ENCODE data around the gene DNER.

DNER gene

GRCh38 chr2:229652796-229653195 is 61.6 kb downstream of the DNER start:
- CTCF ChIA-PET = no interaction called here
- TF ChIP-seq CTCF (IDR thresholded peaks at IDR 0.05; ENCODE audit: insufficient read depth, low read length, missing control alignments) = no peak
- POLR2A ChIA-PET = no interaction called here
- no peak for DNase-seq (ENCODE audit: low read depth, low spot score)
- H3K4me3 ChIP-seq (ENCODE audit: low read depth, low read length) = no peak overlapping the region

- DNase-seq (ENCODE audit: low read depth, low spot score) = no peak
- POLR2A ChIA-PET = no interaction called here
- CTCF ChIA-PET = no interaction called here
- no peak overlapping the region for H3K4me3 ChIP-seq (ENCODE audit: low read depth, low read length)
- TF ChIP-seq CTCF (IDR thresholded peaks at IDR 0.05; ENCODE audit: insufficient read depth, low read length, missing control alignments) = no peak
These were observed 63.5 kb downstream of the DNER start for GRCh38 chr2:229650901-229651300.

DNA sequence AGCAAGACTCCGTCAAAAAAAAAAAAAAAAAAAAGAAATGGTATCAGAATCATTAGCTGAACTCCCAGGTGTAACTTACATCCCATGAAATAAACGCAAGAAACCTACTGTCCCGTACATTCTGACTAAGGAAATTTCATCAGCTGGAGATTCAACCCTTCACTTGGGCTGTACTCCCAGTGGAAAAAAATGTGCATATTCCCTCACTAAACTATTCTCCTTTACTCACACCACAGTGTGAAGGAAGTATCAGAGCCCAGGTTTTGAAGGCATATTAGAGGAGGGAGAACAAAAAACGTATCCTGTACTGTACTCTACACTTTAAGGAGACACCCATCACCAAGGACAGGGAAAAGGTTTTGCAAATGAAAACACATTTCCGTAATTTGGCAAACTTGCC is 64.3 kb downstream of the DNER start:
- no peak overlapping the region for H3K4me3 ChIP-seq (ENCODE audit: low read depth, low read length)
- ChIA-PET CTCF (no interaction called here), POLR2A (no interaction called here)
- no peak for TF ChIP-seq CTCF (IDR thresholded peaks at IDR 0.05; ENCODE audit: insufficient read depth, low read length, missing control alignments)
- DNase-seq (ENCODE audit: low read depth, low spot score) = no peak

DNA sequence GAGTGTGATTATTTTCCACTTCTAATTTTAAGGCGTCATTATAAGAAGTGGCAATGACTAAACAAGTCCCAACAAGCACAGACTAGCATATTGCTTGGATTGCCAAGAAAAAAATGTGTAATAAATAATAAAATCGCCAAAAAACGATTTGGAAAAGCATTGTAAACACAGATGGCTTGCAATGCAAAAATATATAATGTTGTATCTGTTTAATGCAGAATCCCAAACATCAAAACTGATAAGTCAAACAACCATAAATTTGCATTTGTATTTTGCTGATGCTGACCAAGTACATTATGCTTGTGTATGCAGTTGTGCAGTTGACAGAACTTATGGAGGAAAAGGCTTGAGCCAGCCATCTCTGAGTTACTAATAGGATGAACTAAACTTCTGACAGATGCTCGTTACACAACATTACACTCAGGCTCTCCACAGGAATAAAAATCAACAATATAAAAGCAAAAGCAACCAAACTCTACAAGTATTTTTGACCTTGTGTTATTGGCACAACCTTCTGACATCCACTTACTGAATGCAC is 68.1 kb downstream of the DNER start:
- no peak overlapping the region for H3K4me3 ChIP-seq (ENCODE audit: low read depth, low read length)
- TF ChIP-seq CTCF (IDR thresholded peaks at IDR 0.05; ENCODE audit: insufficient read depth, low read length, missing control alignments) = no peak
- DNase-seq (ENCODE audit: low read depth, low spot score) = no peak
- CTCF ChIA-PET = no interaction called here
- POLR2A ChIA-PET = no interaction called here

DNA sequence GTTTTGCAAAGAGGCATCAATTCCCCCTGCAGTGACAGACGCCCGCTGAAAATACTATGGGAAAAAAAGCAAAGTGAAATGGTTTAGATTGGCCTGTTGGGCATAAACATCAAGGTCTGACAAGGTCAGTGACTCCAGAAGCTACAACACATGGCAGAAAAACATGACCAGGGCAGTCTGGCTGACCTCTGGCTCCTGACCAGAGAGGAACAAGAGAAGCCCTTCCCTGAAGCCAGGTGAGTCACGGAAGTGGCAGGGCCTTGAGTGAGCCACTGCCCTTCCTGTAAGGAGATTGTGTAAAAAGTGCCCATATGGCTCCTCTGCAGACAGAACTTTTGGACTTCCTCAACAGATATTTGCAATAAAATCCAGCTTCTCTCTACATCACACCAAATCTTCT is 72.0 kb downstream of the DNER start:
- no peak overlapping the region for H3K4me3 ChIP-seq (ENCODE audit: low read depth, low read length)
- DNase-seq (ENCODE audit: low read depth, low spot score) = no peak
- TF ChIP-seq CTCF (IDR thresholded peaks at IDR 0.05; ENCODE audit: insufficient read depth, low read length, missing control alignments) = no peak
- POLR2A ChIA-PET = no interaction called here
- CTCF ChIA-PET = no interaction called here

DNA sequence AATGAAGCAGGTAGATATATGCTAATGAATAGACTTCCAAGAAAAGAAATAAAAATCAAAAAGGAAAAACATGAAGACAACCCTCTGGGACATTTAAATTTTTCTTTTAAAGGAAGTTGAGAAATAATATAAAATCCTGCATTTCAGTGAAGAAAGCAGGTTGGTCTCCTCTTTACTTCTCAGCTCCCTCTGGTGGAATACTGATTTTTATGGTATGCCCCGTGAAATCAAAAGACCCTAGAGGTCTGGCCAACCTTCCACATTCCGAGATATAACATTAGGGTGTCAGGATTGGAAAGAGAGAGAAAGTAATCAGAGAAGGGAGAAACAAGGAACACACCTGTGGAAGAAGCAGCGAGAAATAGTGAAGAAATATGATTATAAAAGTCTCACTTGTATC is 72.7 kb downstream of the DNER start:
- CTCF ChIA-PET = no interaction called here

More for the DNA sequence above, 72.7 kb downstream of the DNER start:
- no peak overlapping the region for H3K4me3 ChIP-seq (ENCODE audit: low read depth, low read length)
- DNase-seq (ENCODE audit: low read depth, low spot score) = no peak
- POLR2A ChIA-PET = no interaction called here
- no peak for TF ChIP-seq CTCF (IDR thresholded peaks at IDR 0.05; ENCODE audit: insufficient read depth, low read length, missing control alignments)
